NCI-H226 (cell line): ENCODE data around the gene TSHZ2.

ENCODE experiments used
- DNase-seq: peaks from one replicate; pipeline ENCODE4 v3.0.0-alpha.2; 2015

TSHZ2 gene

DNA sequence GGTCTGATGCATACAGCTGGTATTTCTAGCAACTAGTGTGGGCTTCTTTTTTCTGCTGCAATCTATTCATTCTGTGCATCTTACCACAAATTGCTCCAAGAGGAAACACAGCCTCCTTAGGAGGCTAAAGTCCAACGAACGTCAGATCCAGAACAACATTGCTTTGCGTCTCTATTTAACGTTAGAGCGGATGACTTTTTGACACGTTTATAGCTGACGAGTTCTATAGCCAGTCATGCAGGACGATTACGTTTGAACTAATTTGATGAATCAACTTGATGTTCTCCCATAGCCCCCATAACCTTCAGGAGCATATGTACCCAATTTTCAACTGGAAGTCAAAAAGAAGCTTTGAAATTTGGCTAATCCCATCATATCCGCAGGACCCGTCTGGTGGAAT, 59.9 kb downstream of the TSHZ2 start:
- DNase-seq, result no peak

DNA sequence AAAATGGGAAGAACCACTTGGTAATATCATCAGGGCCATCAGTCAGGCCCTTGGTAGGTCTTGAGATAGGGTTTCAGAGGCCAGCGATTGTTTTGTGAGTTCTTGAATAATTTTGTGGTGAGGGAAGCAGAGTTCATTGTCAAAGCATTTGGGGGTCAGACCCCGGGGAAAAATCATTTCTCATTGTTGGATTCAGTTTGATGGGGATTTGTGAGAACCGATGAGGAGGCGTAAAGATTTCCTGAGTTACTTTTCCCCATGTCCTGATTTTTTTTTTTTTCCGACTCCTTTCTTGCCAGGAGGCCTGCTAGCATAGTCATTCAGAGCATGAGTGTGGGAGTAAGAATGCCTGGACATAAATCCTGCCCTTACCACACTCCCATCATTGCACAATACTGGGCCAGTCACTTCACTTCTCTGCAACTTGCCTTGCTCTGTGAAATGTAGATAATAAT, 60.3 kb downstream of the TSHZ2 start:
- no peak for DNase-seq

DNA sequence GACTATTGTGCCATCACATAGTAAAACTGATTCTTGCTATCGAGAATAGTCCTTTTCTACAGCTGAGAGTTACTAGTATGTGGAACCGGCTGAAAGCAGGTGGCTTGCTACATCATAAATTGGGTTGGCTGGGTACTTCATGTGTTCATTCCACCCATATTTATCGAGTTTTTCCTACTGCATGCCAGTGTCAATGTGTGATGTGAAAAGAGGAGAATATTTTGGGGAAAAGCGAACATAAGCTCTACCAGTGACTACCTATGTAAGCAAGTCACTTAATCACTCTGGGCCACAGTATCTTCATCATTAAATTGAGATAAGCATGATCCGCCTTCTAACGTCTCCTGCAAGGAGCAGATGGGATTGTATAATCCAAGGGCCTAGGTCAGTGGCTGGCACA, 61.0 kb downstream of the TSHZ2 start:
- DNase-seq, result no peak

DNA sequence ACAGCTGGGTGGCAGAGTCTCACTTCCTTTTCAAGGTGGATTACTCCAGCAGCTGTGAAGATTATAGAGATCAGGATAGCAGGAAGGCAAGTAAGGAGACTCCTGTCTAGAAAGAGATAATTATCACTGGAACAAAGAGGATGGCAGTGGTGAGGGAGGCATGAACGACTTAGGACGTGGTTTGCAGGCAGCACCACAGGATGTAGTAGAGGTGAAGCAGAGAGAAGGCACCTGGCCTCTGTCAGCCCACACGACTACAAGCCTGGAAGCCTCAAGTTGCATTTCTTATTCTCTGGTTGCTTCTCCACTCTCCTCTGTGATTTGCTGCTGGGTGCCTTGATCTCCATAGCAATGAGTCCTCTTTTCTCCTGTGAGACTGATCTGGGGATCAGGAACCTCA, 62.7 kb downstream of the TSHZ2 start:
- DNase-seq, result no peak

DNA sequence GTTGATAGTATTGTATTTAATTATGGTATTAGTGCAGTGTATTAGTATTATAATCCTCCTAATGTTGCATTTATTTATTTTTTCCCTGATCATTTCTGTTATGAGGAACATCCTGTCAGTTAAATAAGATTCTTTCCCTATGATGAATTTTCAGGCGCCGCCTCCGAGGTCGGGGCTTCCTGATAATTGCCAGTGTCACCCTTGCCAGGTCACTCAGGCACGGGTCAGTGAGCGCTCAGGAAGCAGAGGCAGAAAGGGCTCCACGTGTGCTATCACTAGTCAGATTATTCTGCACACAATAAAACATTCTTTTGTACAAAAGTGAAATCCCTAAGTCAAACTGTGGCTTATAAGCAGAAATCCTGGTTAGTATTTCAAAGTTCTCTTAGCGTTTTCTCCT, 64.8 kb downstream of the TSHZ2 start:
- DNase-seq, result no peak

DNA sequence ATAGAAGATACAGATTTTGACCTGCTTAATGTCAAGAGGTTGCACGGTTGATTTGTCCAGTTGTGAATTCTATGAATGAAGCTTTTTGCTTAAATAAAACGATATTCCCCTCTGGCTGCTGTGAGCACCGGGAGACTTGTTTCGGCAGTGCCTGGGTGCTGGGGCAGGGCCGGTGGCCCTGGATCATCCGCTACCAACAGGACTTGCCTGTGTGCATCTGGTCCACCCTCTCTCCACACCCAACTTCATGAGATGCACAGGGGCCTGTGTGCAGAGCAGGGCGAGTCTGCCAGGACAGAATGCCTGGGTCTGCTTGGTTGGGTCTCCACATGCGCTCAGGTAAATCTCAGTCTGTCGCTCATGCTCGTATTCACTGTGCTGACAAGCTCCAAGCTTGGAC, 65.5 kb downstream of the TSHZ2 start:
- no peak for DNase-seq

DNA sequence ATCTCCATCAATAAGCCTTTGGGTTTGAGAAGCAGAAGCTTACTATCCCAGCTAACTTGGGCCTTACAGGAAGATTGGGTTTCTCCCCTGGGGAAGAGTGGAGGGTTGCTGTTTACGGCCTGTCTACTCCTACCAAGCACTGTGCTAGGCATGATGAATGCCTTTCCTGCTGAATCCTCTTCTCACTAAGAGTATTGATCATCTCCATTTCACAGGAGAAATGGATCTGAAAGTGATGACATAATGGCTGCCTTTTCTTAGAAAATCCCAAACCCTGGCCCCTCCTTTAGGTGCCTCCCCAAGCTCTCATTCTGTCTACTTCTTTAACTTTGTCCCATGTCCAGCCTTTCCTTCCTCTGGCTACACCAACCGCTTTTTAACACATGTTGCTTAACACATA, 66.1 kb downstream of the TSHZ2 start:
- no peak for DNase-seq

DNA sequence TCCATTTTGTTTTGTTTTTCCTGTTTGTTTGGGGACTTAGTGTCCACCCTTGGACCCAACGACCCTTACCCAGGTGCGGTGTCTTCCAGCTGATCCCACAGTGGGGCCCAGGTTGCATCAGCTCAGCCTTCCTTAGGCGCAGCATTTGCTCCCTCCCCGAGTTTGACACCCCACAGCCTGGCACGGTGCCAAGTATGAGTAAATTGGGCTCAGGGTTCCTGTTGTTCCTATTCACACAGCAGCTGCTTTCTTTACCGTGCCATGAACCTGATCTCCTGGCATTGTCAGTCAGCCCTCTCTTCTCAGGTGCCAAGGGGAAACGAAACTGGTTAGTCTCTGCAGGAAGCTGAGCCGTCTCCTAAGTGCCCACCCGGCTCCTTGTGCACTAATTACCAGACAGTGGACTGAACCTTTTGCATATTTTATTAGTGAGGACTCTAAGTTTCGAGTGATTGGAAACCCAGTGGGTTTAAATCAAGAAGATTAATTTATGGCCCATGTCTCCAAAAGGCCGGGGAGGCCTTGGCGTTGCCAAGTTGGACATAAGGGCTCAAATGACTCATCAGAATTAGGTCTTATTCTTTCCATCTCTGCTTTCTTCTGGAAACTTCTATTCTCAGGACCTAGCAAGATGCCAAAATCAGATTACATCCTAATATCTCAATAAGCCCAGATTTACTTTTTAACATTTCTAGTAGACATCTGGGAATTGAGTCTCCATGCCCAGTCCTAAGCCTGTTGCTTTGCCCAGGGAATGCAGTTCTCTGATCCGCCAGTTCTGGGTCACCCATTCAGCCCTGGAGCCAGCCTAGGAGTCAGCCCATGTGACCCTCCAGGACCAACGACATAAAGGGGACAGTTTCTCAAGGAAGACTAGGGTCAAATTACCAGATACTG, 68.8 kb downstream of the TSHZ2 start:
- no peak for DNase-seq

DNA sequence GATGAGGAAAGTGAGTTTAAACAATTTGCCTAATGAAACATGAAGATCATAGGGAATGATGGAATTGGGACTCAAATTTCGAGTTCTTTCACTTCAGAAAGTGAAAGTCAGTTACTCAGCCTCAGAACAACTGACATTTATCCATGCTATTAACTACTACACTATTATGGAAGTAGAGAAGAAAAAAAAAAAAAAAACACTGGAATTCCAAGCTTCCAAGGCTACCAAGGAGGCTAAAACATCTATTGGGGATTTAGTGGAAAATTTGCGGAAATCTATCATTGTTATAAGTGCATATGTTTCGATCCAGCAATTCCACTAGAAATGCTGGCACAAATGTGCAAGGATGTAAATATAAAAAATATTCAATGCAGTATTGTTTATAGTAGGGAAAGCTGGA, 70.4 kb downstream of the TSHZ2 start:
- DNase-seq, result no peak

DNA sequence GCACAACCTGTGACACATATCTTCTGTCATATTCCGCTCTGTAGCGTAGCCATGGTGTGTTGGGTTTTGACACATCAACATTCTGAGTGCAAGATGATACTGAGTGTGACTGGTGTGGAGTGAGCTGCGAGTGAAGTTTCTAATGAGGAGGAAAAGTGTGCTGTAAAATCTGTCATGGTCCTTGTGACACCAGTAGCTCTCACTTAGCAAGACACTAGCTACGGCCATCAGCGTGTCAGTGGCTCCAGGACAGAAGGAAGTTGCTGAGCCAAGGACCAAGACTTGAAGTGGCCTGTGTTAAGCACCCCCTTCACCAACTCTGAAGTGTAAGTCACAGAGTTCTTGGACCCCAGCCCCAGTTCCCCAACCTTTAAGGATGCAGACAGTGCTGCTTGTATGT, 72.1 kb downstream of the TSHZ2 start:
- DNase-seq, result no peak

DNA sequence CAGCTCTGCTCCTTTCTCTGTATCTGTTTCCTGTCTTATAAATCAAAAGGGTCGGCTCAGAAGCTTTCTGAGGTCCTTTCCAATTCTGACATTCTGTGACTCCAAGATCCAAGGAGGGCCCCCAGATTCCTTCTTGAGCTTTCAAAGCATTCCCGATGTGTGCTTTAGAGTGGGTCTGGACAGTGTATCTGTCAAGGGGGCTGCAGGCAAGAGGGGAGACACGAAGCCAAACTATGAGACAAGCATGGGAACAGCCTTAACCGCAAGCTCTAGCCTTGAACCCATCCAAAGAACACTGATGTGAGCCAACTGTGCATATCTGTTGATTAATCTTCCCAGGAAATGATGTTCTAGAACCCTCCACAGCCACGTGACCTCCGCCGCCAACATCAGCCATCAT, 73.8 kb downstream of the TSHZ2 start:
- no peak for DNase-seq

DNA sequence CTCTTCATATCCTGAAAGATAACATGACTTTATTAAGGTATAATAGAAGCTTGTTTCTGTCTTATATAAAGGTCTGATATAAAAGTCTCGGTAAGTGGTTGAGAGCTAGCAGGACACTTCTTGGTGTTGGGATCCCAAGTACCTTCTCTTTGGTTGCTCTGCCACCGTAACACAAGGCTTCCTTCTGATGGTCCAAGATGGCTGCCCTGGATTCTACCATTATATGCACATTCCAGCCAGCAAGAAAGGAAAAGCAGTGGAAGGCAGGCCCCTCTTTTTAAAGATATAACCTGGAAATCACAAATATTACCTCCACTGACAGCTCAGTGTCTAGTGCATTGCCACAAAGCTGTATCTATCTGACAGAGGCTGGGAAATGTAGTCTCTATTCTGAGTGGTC, 75.0 kb downstream of the TSHZ2 start:
- no peak for DNase-seq

DNA sequence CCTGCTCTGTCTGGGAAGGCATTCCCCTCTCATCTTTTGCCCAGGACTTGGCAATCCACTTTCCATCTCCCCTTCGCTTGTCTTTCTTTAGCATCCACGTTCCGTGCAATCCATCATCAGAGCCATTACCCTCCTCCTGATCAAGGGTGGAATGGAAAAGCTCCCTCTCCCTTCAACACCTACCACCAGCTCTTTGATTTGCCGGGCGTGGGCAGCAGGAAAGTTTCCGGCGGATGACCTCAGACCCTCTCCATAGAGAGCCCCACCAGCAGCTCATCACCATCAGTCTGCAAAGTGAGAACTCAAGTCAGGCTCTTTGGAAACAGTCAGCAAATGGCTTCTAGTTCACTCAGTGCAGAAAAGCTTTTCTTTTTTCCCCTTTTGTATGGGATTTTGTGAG, 76.2 kb downstream of the TSHZ2 start:
- no peak for DNase-seq

DNA sequence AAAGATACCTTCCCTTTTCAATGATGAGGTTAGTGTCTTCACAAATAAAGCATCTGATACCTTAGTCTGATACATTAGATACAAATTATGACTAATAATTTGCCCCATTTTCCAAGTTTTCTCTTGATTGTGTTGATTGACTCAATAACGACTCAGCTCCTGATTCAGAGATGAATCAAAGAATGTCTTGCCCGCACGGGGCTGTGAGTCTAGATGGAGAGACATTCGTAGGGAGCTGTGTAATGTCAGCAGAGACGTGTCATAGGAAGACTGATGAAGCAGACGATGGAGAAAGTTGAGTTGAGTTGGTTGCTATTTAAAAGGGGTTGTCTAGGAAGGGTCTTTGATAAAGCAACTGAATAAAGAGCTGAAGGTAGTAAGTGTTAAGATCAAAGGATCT, 78.2 kb downstream of the TSHZ2 start:
- DNase-seq, result no peak

DNA sequence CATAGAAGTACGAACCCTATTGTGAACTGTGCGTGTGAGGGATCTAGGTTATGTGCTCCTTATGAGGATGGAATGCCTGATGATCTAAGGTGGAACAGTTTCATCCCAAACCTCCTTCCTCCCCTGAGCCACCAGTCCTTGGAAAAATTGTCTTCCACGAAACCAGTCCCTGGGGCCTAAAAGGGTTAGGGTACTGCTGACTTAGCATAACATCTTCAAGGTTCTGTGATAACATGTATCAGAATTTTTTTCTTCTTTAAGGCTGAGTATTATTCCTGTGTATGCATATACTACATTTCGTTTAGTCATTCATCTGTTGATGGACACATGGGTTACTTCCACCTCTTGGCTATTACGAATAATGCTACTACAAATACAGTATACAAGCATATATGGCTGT, 80.2 kb downstream of the TSHZ2 start:
- DNase-seq, result no peak

DNA sequence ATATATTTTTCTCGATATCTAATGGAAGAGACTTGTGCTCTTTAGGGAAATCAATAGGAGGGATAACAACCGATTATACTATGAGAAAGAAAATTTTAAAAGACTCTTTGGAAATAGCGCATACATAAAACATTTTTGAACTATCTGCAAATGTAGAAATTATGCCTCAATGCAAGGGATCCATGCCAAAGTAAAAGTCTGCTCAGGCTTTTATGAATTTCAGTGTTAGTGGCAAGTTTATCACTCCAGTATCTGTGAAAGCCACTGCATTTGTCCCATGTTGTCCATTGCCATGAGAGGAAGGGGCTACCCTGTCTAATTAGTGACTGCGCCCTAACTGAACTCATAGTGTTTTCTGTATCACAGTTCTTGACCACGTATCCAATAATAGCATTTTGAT, 81.4 kb downstream of the TSHZ2 start:
- no peak for DNase-seq

DNA sequence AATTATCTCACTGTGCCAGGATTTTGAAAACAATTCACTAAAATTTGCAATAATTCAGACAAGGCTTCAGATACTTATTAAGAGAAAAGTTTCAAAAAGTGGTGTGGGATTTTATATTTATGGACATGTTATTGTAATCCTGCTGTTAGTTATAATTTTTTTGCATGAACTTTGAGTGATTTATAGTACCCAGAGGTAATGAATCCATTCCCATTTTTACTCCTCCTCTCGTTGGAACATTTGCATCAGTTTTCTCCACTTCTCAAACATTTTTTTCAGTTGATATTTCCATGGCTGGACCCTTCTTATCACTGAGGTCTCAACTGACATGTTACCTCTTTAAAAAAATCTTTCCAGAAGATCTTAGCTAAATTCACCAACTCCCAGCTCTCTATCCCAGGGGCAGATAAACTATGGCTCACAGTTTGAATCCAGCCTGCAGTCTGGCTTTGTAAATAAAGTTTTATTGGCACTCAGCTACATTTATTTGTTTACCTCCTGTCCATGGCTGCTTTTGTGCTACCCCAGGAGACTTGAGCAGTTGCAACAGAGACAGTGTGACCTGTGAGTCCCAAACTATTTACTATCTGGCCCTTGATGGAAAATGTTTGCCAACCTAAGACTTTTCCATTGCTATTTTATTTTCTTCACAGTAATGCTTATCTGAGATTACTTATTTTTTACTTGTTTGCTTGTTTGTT, 83.4 kb downstream of the TSHZ2 start:
- no peak for DNase-seq

DNA sequence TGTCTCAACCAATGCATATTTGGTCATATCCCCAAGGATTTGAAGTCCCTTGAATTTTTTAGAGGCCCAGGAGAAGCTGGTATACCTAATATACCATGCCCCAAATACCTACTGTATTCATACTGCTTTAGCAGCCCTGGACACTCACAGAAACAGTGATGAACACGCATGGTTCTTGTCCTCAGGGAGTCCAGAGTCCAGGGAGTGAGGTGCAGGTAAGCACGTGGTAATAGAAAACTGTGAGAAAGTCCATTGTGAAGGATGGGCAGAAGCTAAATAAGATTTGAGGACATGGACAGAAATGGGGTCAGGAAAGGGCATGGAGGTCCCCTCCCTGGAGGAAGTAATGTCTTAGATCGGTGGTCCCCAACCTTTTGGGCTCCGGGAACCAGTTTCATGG, 85.4 kb downstream of the TSHZ2 start:
- DNase-seq, result no peak

DNA sequence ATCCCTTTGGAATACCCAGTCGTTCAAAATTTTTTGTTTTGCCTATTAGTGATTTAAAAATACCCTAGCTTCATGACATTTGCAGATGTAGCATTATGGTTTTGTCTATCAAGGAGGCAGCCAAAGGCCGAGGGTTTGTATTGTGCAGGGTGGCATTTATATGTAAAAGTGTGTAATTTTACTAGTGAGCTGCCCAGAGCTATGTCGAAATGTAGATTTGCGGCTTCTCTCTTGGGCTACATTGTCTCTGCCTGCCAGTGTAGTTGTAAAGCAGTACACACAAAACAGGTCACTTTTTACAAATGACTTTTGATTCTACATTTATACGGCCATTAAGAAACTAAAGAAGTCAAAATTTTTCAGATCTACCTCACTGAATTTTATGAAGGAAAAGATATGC, 87.7 kb downstream of the TSHZ2 start:
- no peak for DNase-seq

DNA sequence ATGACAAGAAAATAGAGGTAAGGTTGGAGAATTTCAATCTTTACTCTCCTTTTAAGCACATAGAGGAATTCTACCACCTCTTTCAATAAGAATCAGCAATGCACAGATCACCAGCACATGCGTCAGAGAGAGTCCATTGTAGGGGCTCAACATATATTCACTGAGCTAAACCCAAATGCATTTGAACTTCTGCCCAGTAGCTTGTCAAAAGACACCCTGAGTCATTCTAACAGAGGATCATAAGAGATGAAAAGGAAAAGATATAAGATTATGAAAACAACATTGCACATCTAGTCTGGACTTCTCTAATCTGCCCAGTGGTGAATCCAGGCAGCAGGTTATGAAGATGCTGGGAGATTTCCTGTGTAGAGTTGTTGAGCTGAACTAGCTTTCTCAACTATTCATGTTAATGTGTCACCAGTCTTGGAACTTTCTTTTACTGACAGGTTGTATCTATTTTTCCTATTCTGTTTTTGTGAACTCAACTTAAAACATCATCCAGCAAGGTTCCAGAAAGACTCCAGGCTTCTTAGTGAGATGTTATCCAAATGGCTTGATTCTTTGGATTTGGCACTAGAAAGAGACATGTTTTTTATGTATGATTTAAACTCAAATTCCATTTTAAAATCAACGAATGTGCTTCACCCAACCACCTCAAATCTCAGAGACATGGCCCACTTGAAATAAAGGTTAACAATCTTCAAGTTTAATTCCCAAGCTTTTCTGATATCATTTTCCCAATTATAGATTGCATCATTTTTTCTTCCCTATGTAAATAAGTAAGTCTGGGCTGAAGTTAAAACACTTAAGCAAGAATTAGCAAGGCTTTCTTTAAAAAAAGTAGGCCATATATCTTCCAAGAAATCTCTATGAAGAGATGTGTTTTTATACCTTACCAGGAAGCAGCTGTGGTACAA, 89.3 kb downstream of the TSHZ2 start:
- DNase-seq, result no peak

DNA sequence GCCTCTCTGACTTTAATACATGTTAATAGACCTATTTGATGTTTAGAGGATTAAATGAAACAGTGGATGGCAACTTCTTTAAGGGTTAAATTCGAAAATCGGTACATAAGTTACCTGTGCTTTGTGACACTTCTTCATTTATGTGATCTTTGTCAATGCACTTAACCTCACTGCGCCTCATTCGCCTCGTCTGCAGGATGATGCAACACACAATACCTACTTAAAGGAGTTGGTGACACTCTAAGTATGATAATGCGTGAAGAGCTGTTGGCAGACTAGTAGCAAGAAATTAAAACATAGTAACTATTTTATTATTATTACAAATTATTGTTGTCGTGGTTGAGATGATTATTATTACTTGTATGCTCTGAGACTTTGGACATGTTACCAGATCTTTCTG, 92.8 kb downstream of the TSHZ2 start:
- no peak for DNase-seq

DNA sequence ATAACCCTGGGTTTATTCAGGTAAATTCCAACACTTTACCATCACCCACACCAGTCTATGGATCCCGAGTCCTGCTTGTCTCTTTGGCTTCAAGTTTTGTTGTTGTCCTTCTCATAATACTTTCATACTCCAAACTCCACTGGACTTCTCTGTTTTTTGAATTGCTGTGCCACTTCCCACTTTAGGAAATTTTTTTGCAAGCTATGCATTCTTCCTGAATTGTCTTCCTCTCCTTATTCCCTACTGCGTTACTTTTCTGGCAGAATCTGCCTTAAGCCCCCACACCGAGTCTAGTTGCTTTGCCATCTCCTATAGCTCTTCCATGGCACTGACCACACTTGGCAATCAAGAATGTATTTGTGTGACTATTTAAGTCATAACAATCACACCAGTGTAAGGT, 96.1 kb downstream of the TSHZ2 start:
- no peak for DNase-seq

DNA sequence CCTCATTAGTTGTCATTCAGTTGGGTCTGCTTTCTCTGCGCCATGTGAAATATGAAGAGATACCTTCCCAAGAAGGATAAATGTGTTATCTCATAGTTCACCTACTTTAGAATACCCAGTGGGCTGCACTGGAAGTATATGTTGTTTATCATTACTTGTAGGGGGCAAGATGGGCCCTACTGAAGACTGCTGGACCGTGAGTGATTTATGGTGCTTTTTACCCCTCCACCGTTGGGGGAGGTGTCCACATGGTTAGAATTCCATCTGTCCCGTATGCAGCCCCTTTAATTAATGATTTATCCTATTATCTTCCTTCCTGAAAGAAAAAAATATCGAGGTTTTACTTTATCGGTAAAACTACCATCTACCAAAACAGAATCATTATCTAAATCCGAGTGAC, 97.0 kb downstream of the TSHZ2 start:
- no peak for DNase-seq

DNA sequence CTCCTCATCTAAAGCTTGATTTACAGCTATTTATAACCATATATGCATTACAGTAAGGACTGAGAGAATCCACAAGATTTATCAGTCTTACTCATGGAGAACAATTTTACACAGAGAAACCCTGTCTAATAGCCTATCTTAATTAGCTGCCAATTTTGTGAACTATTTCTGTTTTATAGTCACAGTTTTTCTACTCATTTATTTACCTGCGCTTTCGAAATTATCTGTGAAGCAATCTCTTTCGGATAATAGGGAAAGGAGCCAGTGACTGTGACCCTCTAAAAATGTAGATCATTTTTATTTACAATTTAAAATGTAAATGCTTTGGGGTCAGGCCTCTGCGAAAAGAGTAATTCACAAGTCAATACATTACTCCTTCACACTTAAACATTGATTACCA, 98.1 kb downstream of the TSHZ2 start:
- no peak for DNase-seq
